NCI-H2081 (cell line): Measurements from ENCODE around the gene SAP30L.

Experiments
- DNase-seq, 2 experiments: peaks; one replicate each; lab custom pipeline; 2025; lab: John Stamatoyannopoulos, UW

Gene SAP30L

GRCh38 chr5:154421868-154422267 lies 23.9 kb upstream of the SAP30L start:
- DNase-seq, result no peak

GRCh38 chr5:154422298-154422697 lies 23.5 kb upstream of the SAP30L start:
- no peak for DNase-seq

GRCh38 chr5:154428208-154428607 lies 17.6 kb upstream of the SAP30L start:
- no peak for DNase-seq

- no peak for DNase-seq
Observed at GRCh38 chr5:154429341-154429740, 16.5 kb upstream of the SAP30L start.

DNA sequence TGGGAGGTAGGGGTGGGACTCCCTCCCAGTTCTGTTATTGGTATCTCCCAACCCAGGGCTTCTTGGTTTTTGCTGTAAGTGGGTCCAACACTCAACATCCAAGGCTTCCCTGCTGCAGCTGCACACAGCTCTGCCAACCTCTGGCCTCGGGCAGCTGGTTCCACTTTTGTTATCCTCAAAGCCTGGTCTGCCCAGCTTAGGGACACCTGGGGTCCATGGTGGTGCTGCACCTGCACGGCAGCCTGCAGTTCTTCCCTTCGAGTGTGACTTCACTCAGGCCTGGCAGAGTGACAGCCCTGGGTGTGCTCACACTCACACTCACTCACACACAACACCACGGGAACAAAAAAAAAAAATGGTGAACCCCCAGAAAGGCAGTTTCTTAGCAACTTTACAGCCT lies 15.3 kb upstream of the SAP30L start:
- no peak for DNase-seq

- no peak for DNase-seq
Observed at GRCh38 chr5:154430961-154431630, 14.7 kb upstream of the SAP30L start.

DNA sequence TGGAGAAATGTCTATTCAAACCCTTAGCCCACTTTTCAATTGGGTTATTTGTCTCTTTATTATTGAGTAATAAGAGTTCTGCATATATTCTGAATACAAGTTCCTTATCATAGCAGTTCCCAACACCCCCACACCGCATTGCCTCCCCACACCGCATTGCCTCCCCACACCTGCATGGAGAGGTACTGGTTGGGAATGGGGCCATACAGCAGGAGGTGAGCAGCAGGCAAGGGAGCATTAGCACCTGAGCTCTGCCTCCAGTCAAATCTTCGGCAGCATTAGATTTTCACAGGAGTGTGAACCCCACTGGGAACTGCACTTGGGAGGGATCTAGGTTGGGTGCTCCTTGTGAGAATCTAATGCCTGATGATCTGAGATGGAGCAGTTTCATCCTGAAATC lies 10.6 kb upstream of the SAP30L start:
- DNase-seq, result no peak

DNA sequence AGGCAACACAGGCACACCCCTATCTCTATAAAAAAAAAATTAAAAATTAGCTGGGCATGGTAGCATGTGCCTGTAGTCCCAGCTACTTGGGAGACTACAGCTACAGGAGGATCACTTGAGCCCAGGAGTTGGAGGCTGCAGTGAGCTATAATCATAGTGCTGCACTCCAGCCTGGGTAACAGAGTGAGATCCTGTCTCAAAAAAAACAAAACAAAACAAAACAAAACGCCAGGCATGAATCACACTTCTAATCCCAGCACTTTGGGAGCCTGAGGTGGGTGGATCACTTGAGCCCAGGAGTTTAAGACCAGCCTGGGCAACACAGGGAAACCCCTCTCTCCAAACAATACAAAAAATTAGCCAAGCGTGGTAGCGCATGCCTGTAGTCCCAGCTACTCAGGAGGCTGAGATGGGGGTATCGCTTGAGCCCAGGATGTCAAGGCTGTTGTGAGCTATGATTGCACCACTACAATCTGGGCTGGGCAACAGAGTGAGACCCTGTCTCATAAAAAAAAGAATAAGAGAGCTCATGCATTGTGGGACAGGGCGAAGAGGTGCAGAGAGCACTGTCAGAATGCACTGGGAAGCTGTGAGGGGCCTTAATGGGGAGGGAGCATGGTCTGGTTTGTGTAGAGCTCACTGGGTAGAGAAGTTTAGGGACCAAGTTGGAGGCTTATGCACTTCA lies 8.4 kb upstream of the SAP30L start:
- DNase-seq, result no peak

GRCh38 chr5:154440540-154440939 lies 5.3 kb upstream of the SAP30L start:
- DNase-seq, result no peak

DNA sequence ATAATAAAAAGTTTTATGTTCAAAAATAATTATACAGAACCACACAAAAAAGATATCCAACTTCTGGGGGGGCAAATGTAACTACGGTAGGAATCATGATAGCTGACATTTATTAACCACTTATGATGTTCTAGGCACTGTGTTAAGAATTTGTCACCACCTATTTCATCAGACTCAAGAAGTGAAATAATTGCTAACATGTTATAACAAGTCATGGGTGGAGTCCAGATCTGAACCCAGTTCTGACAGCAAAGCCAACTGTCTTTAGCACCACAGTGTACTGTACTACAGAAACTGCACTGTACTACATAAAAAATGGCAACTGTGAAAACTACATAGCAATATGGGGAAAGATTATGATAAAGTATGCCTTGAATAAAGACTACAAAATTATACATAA lies 3.0 kb upstream of the SAP30L start:
- DNase-seq, result no peak

DNA sequence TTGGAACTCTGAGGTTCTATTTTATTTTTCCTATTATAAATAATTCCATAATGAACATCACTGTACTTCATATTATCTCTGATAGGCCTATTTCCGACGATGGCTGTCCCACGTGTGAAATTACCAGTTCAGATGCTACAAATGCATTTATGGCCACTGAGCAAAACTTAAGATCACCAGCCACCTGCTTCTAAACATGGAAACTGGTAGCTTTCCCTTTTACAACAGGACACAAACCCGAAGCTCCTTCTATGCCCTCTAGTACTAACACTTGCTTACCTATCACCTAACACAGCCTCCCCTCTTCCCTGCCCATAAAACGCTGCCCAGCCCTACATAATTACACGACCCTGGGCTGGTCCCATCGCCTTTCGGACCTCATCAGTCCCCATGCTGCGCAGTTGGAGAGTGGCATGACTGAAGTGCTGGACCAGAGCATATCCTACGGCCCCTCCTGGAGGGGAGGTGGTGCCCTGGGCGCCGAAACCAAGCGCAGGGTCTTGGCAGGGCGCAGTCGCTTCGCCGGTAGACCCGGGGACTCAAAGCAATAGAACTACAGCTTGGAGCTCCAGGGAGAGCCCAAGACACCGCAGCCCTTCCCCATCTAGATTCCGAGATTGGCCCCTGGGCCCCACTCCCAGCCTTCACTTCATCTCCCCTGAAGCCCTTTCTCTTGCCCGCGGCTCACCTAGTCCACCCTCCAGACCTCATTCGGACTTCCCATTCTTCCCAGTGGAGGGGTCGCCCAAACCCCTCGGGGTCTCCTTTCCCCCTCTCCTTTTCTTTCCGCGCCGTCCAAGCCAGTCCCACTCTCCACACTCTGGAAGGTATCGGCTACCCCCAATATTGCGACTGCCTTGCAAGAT lies 1.0 kb upstream of the SAP30L start:
- no peak for DNase-seq

GRCh38 chr5:154446195-154447088 lies 645 bp downstream of the SAP30L start:
- DNase-seq, result peak in 1 of 2 experiments; percentile 13

- DNase-seq, result no peak
Observed at GRCh38 chr5:154447089-154447725, 1.4 kb downstream of the SAP30L start.

GRCh38 chr5:154449786-154450185 lies 4.0 kb downstream of the SAP30L start:
- DNase-seq, result no peak

- DNase-seq, result no peak
Observed at GRCh38 chr5:154451957-154452356, 6.2 kb downstream of the SAP30L start.

DNA sequence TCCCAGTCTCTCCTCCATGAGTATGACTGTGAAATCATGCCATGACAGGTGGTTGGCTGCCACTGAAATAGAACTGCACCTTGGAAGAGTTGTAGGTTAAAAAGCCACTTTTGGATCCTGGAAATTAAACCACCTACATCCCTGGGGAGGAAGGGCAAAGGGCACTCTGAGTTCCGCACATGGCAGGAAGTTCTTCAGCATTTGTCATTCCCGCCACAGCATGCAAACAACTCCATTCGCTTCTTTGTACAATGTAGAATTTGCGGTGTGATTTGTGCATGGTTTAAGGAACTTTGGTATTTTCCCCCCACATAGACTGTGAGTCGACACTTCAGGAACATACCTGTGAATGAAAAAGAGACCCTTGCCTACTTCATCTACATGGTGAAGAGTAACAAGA lies 9.8 kb downstream of the SAP30L start:
- no peak for DNase-seq

- no peak for DNase-seq
Observed at GRCh38 chr5:154456540-154456939, 10.7 kb downstream of the SAP30L start.

DNA sequence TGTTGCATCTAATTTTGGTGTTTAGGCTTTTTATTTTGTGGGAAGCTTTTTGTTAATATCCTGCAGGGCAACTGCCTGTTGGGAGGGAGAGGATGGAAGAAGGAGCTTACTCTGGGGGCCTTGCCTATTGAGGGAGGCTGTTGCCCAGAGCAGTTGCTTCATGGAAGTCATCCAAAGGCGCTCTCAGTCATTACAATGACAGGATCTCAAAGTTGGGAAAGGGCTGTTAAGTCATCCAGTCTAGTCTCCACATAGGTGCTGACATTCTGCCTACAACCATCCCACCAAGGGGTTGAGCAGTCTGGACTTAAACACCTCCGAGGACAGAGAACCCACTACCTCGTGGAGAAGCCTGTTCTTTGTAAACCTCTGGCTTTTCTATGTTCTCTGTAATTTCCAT lies 13.2 kb downstream of the SAP30L start:
- DNase-seq, result no peak

DNA sequence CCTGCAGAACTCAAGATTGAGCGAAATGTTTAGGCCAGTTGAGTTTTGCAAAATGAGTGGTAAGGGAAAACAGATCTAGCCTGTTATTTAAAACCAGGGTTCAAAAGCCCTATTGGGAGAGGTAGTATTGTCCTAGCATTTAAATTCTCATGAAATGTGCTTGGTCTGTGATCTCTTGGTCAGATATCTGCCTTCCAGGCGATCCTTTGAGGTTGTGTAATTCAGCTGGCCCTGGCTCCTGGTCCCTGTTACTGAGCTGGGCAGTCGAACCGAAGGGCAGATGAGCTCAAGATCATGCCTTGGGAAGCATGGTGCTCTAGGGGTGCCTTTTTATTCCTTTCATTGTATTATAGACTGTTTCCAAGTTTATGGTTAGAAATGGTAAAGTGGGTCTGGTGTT lies 14.4 kb downstream of the SAP30L start:
- no peak for DNase-seq

GRCh38 chr5:154461531-154461930 lies 15.7 kb downstream of the SAP30L start:
- DNase-seq, result no peak

GRCh38 chr5:154464438-154464837 lies 18.6 kb downstream of the SAP30L start:
- DNase-seq, result no peak
